GM19397 (cell line): ENCODE results near the gene RNF11.
"Not testable (repeated sequence)": the region's sequence is repeated elsewhere in the genome, so short reads cannot be mapped to it uniquely, and the experiment has no call there.

Experiments
- ATAC-seq: cut with Tn5 transposase; IDR thresholded peaks from one replicate; pipeline ENCODE4 v1.9.1; 2021; ENCODE audit warnings: mild to moderate bottlenecking, moderate library complexity; ENCODE audit not compliant: unreplicated experiment

The RNF11 gene

DNA sequence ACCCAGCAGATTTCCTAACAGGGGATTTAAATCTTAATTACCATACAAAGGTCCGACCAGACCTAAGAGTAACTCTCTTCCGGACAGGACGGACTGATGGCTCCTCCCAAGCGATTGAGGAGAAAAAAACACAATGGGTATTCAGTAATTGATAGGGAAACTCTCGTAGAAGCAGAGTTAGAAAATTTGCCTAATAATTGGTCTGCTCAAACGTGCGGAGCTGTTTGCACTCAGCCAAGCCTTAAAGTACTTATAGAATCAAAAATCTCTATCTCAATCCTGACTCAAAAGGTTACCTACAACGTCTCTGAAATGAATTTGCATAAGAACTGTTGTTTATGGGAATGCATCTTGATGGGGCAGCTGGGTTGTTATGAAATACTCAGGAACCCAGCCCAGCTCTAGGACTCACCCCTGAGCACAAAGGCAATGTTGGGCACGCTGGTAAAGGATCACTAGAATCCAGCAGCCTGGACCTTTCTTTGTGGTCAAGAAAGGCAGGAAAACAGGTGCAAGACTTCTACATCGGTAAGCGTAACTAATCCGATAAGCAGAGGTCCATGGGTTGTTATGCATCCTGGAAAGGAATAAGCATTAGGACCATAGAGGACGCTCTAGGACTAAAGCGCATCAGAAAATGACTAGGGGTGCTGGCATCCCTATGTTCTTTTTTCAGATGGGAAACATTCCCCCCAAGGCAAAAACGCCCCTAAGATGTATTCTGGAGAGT is 8.7 kb upstream of the RNF11 start:
- ATAC-seq: not testable (repeated sequence)

DNA sequence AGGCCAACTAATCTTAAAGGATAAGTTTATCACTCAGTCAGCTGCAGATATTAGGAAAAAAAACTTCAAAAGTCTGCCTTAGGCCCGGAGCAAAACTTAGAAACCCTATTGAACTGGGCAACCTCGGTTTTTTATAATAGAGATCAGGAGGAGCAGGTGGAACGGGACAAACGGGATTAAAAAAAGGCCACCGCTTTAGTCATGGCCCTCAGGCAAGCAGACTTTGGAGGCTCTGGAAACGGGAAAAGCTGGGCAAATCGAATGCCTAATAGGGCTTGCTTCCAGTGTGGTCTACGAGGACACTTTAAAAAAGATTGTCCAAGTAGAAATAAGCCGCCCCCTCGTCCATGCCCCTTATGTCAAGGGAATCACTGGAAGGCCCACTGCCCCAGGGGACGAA is 7.6 kb upstream of the RNF11 start:
- ATAC-seq: not testable (repeated sequence)

GRCh38 chr1:51230501-51231078 is 5.5 kb upstream of the RNF11 start:
- ATAC-seq: no peak

DNA sequence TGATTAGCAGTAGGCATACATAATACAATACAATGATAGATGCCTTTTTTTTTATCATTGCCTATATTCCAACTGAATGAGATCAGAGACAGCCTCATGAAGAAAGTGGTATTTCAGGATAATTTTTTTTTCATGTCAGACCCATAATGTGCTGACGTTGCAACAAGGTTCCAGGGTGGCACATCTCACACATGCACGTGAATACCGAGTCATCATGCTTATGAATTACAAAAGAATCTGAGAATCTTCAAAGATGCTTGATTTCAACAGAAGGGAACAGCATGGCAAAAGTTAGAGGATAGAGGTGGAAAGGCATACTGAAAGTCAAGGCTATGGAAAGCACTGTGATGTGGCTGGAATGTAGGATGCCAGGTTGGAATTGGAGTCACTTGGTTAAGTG is 5.0 kb upstream of the RNF11 start:
- ATAC-seq: no peak

DNA sequence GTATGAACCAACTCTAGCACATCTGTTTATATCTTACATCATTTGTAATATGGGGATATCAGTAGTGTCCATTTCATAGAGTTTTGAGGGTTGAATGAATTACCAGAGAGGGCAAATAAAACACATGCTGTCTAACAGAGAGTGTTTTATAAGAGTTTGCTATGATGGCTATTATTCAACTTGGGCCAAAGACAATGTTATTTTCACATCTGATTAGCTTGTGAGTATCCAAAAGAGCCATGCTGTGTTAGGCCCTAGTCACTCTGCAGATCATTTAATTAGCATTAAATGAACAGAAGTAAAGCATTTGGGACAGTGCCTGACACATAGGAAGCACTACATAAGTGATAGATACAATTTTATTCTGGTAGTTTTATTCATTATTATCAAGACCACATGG is 4.2 kb upstream of the RNF11 start:
- no peak for ATAC-seq

GRCh38 chr1:51234236-51234635 is 1.8 kb upstream of the RNF11 start:
- ATAC-seq: not testable (repeated sequence)

DNA sequence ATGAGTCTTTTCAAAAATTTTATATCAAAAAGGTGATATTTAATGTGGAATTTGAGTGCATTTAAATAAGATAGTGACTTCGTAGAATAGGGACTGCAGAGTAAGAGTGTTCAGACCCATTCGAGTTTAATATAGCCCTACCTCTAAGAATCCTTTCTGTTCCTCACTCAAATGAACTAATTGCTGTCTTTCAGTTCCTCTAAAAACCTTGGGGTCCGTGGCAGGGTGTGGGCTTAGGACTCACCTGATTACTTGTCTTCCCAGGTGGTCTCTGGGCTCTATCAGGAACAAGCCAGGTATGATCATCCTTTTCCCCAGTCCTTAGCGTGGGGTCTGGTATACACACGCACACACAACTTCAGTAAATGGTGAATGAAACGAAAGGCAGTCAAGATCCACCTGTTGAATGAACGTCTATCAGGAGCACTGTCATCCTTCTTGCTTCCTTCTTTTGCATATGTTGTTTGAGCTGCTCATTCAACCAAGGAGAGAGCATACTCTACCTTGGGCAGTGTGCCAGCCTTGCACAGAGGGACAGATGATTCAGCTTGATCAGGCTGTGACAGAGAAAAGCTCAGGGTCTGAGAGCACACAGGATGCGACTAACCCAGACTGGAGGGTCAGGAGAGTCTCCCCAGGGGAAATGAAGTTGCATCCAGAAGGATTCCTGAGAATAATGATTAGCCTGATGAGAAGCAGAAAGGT is 1.2 kb upstream of the RNF11 start:
- peak; percentile 59 for ATAC-seq

DNA sequence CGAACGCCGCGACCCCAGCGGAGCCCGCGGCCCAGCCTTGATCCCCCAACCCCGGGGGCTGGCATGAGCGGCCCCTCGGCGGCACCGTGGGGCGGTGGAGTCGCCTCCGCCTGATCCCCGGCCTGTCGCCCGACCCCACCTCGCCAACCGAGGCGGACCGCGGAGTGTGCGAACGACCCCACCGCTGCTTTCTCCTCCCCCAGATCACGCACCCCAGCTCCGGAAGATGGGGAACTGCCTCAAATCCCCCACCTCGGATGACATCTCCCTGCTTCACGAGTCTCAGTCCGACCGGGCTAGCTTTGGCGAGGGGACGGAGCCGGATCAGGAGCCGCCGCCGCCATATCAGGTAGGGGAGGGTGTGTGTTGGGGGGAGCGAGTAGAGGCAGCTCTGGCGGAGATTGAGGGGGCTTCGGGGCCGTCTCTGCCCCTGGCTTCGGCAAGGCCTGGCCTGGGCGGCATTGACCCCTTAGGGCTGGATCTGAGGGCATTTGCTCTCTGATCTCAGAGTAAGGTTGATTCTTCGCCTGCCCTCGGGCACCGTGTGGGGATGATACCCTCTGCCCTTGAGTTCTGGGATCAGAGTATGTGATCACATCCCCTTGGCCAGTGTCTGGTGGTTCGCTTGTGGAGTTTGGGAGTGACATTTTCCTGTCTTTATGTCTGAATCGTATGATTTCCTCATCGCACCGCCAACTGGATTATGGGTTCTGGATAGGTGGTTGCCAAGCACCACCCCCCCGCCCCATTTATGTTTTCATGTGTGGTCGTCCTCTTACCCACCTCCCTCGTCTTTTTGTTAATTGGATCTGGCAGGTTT is 668 bp downstream of the RNF11 start:
- peak; percentile 16 for ATAC-seq

GRCh38 chr1:51237351-51238033 is 1.4 kb downstream of the RNF11 start:
- no peak for ATAC-seq

GRCh38 chr1:51238034-51238403 is 1.9 kb downstream of the RNF11 start:
- no peak for ATAC-seq

- ATAC-seq: no peak
These were observed 4.0 kb downstream of the RNF11 start for GRCh38 chr1:51240084-51240483.

DNA sequence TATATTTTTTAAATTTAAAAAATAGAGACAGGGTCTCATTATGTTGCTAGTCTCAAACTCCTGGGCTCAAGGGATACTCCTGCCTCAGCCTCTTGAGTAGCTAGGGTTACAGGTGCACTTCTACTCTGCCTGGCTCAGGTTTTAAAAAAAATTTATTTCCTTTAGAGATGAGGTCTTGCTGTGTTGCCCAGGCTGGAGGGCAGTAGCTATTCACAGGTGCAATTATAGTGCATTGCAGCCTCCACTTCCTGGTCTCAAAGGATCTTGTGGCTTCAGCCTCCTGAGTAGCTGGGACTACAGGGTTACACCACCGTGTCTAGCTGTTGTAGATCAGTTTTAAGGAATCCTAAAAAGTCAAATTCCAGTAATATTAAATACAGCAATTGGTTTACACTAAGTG is 5.0 kb downstream of the RNF11 start:
- no peak for ATAC-seq

DNA sequence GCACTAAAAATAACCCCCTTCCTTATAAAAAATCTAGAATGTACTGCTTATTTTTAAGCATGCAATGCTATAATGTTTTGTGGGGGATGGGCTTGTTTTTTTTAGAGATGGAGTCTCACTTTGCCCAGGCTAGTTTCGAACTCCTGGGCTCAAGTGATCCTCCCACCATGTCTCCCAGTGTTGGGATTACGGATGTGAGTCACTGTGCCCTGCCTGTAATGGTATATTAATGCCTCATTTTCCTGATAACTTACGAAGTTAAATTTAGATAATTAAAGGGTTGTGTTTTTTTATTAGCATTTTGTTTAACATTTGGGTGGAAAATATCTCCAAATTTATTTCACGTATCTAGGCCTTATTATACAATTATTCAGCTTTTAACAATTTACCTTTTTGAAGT is 6.5 kb downstream of the RNF11 start:
- no peak for ATAC-seq

GRCh38 chr1:51247022-51247421 is 10.9 kb downstream of the RNF11 start:
- ATAC-seq: no peak

GRCh38 chr1:51247499-51247898 is 11.4 kb downstream of the RNF11 start:
- ATAC-seq: no peak

DNA sequence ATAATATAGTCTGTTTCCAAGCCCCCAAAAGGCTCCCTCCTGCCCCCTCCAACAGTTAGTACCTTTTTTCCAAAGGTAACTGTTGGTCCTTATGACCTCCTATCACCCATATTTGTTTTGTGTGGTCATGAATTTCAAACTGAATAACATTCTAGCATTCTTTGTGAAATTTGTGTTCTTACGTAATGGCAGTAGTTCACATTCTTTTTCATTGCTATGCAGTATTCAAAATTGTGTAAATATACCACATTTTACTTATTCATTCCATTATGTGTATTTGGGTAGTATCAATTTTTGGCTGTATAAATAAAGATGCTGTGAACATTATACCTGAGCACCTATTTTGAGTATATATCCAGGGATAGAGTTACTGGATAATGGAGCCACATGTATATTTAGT is 13.4 kb downstream of the RNF11 start:
- no peak for ATAC-seq

GRCh38 chr1:51250729-51251128 is 14.7 kb downstream of the RNF11 start:
- ATAC-seq: not testable (repeated sequence)

GRCh38 chr1:51251165-51251564 is 15.1 kb downstream of the RNF11 start:
- not testable (repeated sequence) for ATAC-seq

- no peak for ATAC-seq
These were observed 16.3 kb downstream of the RNF11 start for GRCh38 chr1:51252366-51252765.

DNA sequence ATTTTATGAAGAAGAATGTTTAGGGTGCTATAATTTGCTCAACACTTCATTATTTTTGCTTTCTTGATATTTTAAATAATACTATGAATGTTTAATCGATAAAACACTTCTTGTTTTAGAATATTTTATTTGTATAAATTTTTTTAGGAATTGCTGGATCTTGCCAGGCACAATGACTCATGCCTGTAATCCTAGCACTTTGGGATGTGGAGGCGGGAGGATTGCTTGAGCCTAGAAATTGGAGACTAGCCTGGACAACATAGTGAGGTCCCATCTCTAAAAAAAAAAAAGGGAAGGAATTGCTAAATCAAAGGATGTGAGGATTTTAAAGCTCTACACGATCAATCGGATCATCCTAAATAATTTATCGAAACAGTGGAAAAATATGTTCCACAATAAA is 17.6 kb downstream of the RNF11 start:
- ATAC-seq: no peak

DNA sequence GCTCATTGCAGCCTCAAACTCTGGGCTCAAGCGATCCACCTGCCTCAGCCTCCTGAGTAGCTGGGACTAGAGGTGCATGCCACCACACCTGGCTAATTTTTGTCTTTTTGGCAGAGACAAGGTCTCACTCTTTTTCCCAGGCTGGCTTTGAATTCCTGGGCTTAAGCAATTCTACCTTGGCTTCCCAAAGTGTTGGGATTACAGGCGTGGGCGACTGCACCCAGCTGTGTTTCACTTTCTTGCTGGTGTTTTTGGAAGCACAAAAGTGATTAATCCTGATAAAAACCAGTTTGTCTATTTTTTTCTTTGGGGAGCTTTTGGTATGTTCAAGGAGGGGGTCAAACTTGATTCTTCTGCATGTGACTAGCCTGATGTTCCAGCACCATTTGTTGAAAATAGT is 19.3 kb downstream of the RNF11 start:
- ATAC-seq: no peak
